GM19240 (cell line): Measurements from ENCODE around the gene SENP6.
"Not testable (repeated sequence)": the region's sequence is repeated elsewhere in the genome, so short reads cannot be mapped to it uniquely, and the experiment has no call there.

ENCODE experiments used
- DNase-seq: peaks from one replicate; pipeline ENCODE4 v3.0.0; 2011; ENCODE audit warnings: low spot score; ENCODE audit not compliant: insufficient read length

The SENP6 gene

GRCh38 chr6:75666592-75666991 is 64.9 kb downstream of the SENP6 start:
- DNase-seq = no peak

- no peak for DNase-seq
Measured at GRCh38 chr6:75673884-75674283, 72.2 kb downstream of the SENP6 start.

GRCh38 chr6:75676377-75676776 is 74.7 kb downstream of the SENP6 start:
- no peak for DNase-seq

DNA sequence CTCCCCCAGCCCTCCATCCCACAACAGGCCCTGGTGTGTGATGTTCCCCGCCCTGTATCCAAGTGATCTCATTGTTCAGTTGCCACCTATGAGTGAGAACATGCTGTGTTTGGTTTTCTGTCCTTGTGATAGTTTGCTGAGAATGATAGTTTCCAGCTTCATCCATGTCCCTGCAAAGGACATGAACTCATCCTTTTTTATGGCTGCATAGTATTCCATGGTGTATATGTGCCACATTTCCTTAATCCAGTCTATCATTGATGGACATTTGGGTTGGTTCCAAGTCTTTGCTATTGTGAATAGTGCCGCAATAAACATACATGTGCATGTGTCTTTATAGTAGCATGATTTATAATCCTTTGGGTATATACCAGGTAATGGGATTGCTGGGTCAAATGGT is 80.9 kb downstream of the SENP6 start:
- not testable (repeated sequence) for DNase-seq

DNA sequence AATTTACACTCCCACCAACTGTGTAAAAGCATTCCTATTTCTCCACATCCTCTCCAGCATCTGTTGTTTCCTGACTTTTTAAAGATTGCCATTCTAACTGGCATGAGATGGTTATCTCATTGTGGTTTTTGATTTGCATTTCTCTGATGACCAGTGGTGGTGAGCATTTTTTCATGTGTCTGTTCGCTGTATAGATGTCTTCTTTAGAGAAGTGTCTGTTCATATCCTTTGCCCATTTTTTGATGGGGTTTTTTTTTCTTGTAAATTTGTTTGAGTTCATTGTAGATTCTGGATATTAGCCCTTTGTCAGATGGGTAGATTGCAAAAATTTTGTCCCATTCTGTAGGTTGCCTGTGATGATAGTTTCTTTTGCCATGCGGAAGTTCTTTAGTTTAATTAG is 81.3 kb downstream of the SENP6 start:
- DNase-seq = not testable (repeated sequence)

- DNase-seq = not testable (repeated sequence)
Measured at GRCh38 chr6:75687535-75687934, 85.9 kb downstream of the SENP6 start.

DNA sequence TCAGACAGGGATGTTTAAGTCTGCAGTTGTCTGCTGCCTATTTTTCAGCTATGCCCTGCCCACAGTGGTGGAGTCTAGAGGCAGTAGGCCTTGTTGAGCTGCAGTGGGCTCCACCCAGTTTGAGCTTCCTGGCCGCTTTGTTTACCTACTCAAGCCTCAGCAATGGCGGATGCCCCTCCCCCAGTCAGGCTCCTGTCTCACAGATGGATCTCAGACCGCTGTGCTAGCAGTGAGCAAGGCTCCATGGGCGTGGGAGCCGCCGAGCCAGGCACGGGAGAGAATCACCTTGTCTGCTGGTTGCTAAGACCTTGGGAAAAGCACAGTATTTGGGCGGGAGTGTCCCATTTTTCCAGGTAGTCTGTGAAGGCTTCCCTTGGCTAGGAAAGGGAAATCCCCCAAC is 86.3 kb downstream of the SENP6 start:
- DNase-seq = not testable (repeated sequence)

- DNase-seq = no peak
Measured at GRCh38 chr6:75689576-75689975, 87.9 kb downstream of the SENP6 start.

DNA sequence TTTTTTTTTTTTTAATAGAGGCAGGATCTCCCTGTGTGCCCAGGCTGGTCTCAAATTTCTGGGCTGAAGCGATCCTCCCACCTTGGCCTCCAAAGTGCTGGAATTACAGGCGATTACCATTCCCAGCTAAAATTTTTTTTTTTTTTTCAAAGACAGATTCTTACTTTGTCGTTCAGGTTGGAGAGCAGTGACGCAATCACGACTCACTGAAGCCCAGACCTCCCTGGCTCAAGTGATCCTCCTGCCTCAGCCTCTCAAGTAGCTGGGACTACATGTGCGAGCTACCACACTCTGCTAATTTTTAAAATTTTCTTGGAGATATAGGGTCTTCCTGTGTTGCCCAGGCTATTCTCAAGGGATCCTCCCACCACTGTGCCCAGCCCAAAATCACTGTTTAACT is 89.3 kb downstream of the SENP6 start:
- no peak for DNase-seq

GRCh38 chr6:75693534-75693933 is 91.9 kb downstream of the SENP6 start:
- no peak for DNase-seq

DNA sequence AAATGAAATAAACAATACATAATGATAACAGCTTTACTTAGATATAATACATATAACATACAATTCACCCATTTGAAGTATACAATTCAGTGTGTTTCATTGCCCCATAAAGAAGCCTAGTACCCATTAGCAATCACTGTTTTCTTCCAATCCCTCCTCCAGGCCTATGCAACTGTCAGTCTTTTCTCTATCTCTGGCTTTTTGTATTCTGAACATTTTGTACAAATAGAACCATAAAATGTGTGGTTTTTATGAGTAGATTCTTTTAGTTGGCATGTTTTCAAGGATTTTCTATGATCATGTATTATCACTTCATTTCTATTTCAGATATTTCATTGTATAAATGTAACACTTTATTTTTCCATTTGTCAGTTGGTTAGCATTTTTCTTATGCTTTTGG is 92.7 kb downstream of the SENP6 start:
- DNase-seq = no peak

GRCh38 chr6:75708334-75708733 is 106.7 kb downstream of the SENP6 start:
- not testable (repeated sequence) for DNase-seq

DNA sequence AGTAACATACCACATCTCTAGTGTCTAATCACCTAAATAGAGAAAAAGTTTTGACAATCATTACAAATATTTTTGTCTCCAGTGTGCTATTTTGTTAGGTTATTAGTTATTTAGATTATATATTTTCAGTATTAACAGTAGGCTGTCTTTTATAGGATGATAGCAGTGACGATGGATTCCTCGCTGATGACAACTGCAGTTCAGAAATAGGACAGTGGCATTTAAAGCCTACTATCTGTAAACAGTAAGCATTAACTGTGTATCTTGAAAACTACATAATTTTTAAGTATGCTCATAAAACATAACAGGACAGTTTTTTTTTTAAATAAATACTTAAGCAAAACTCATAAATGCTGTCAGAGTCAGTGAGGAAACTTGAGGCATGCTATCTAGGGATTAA is 109.5 kb downstream of the SENP6 start:
- no peak for DNase-seq

DNA sequence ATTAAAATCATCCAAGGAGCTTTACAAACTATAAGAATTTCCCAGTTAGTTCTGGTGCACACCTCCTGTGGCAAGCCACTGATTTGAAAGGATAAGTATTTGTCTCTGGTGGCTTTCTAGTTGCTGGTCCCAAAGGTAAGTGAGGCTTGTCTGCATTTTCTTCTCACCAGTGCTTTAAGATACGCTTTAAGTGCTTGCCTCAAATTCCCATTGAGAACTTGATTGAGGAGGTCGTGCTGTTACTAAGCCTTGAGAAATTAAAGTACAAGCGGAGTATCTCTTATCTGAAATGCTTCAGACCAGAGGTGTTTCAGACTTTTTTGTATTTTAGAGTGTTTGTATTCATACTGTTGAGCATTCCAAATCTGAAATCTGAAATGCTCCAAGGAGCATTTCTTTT is 117.5 kb downstream of the SENP6 start:
- DNase-seq = no peak

- no peak for DNase-seq
Measured at GRCh38 chr6:75723382-75723781, 121.7 kb downstream of the SENP6 start.

DNA sequence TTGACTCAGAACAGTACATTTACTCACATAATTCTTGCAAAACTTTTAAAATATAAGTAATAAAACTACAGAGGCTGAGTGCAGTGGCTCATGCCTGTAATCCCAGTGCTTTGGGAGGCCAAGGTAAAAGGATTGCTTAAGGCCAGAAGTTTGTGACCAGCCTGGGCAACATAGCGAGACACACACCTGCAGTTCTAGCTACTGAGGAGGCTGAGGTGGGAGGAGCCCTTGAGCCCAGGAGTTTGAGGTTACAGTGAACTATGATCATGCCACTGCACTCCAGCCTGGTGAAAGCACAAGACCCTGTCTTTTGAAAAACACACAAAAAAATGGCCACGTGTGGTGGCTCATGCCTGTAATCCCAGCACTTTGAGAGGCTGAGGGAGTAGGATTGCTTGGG is 125.5 kb downstream of the SENP6 start:
- DNase-seq = no peak

DNA sequence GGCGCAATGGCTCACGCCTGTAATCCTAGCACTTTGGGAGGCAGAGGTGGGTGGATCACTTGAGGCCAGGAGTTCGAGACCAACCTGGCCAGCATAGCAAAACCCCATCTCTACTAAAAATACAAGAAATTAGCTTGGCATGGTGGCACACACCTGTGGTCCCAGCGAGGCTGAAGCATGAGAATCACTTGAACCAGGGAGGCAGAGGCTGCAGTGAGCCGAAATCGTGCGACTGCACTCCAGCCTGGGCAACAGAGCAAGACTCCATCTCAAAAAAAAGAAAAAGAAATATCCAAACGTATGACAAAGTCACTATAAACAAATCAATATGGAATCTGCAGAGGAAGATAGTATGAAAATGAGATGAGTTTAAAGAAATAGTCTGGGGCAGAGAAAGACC is 129.3 kb downstream of the SENP6 start:
- not testable (repeated sequence) for DNase-seq

GRCh38 chr6:75735491-75736186 is 134.0 kb downstream of the SENP6 start:
- no peak for DNase-seq

DNA sequence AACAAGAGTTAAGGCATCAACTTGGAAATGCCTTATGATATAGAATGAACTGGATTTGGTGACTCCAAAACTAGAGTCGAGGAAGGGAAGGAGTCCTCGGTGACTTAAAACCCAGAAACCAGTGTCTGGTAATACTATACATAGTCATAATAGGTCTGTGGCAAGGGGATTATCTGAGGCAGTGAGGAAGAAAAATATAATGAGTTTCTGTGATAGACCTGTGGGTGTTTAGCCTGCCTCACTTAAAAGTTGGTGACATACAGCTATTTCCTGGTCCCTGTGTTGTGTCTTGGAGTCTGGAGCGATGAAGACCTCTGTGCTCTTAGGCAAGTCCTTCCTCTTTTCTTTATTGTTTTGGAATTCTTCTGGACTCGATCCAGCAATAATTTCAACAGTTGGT is 142.3 kb downstream of the SENP6 start:
- no peak for DNase-seq

GRCh38 chr6:75745404-75745803 is 143.7 kb downstream of the SENP6 start:
- DNase-seq = no peak

DNA sequence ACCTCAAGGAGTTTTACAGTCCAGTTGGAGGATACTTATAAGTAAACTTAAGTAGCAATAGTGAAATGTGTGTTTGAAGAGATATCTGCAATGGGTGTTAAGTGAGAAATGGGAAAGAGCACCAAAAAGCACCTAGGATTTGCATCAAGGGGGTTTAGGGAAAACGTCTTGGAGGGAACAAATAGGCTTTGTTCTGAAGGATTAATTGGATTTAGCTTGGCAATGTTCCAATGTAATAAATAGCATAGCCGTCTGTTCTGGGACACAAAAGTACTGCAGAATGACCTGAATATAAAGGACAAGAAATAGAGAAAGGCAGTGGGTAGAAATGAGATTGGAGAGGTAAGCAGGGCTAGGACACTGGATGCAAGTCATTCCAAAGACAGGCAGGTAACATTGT is 144.5 kb downstream of the SENP6 start:
- no peak for DNase-seq

GRCh38 chr6:75747152-75747992 is 145.7 kb downstream of the SENP6 start:
- DNase-seq = no peak
